GM12872 (cell line): ENCODE data around the gene C17orf58.
A peak's percentile ranks its signal among the peaks of the same experiment; 100 is the strongest.

Experiments used
- TF ChIP-seq, protein P1 (sequence below): IDR thresholded peaks from 3 replicates; pipeline ENCODE4 v1.5.1; 2011; ENCODE audit warnings: low read depth, mild to moderate bottlenecking, low read length, moderate library complexity; ENCODE audit not compliant: insufficient read depth

The C17orf58 gene

GRCh38 chr17:67982034-67982640 is 14.1 kb downstream of the C17orf58 start:
- TF ChIP-seq, protein P1, sequence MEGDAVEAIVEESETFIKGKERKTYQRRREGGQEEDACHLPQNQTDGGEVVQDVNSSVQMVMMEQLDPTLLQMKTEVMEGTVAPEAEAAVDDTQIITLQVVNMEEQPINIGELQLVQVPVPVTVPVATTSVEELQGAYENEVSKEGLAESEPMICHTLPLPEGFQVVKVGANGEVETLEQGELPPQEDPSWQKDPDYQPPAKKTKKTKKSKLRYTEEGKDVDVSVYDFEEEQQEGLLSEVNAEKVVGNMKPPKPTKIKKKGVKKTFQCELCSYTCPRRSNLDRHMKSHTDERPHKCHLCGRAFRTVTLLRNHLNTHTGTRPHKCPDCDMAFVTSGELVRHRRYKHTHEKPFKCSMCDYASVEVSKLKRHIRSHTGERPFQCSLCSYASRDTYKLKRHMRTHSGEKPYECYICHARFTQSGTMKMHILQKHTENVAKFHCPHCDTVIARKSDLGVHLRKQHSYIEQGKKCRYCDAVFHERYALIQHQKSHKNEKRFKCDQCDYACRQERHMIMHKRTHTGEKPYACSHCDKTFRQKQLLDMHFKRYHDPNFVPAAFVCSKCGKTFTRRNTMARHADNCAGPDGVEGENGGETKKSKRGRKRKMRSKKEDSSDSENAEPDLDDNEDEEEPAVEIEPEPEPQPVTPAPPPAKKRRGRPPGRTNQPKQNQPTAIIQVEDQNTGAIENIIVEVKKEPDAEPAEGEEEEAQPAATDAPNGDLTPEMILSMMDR, result no peak

DNA sequence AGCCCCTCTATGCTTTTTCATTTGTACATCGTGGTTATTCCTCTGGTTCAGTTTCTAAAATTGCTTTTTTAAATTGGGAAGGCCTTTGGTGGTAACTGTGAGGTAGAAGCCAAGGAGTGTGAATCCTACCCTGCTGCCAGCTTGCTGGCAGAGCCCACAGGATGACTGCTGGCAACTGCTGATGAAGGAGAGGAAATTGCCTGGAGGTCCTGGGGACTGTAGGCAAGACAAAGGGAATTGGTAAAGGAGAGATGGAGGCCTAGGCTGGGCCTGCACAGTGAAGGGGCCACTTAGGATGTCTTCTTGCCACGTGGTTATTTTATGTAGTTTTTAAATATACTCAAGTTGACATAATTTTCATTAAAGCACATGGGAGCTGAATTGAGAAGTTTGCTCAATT is 15.8 kb downstream of the C17orf58 start:
- TF ChIP-seq, protein P1, result no peak

DNA sequence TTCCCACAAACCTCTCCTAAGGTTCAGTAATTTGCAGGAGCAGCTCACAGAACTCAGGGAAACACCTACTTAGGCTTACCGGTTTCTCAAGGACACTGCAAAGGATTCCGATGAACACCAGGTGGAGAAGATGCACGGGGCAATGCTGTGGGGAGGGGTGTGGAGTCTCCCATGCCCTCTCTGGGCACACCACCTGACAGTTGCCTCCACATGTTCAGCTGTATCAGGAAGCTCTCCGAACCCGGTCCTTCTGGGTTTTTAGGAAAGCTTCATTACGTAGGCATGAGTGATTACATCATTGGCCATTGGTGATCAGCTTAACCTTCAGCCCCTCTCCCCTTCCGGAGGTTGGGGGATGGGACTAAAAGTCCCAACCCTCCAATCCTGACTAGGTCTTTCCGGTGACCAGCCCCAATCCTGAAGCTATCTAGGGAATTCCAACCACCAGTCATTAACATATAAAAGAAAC is 21.6 kb downstream of the C17orf58 start:
- TF ChIP-seq, protein P1, result no peak

- TF ChIP-seq, protein P1, result no peak
Observed at GRCh38 chr17:67974185-67974584, 22.1 kb downstream of the C17orf58 start.

DNA sequence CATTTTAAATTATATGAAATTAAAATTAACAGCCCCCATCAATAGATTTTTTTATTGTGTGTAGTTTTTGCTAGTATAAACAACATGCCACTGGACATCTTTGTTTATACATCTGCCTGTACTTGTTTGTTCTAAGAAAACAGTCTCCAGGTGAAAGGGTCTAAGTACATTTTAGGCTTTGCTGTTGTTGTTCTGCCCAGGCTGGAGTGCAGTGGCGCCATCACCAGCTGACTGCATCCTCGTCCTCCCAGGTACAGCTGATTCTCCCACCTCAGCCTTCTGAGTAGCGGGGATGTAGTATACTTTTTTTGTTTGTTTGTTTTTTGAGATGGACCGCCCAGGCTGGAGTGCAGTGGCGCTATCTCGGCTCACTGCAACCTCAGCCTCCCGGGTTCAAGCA is 25.5 kb downstream of the C17orf58 start:
- TF ChIP-seq, protein P1, result no peak

DNA sequence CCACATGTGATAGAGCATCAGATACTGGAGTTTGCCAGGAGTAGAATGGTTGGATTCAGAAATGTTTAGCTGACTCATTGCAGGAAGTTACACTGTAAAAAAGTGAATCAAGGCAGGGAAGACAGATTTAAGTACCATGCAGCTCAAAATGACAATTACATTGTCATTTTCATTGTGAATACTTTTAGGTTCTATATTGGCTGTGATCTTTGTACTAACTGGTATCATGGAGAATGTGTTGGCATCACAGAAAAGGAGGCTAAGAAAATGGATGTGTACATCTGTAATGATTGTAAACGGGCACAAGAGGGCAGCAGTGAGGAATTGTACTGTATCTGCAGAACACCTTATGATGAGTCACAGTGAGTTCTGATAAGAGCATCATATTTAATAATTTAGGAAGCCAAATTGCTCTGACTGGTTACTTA is 33.1 kb downstream of the C17orf58 start:
- TF ChIP-seq, protein P1, result peak; percentile 58

- TF ChIP-seq, protein P1, result no peak
Observed at GRCh38 chr17:67959510-67959909, 36.8 kb downstream of the C17orf58 start.
